RWPE2 (cell line): Measurements from ENCODE around the gene STARD5.

Experiments
- ATAC-seq: fragments of 200-7000 bp; cut with Tn5 transposase; 3 replicates; pipeline ENCODE4 v1.9.1; 2021; ENCODE audit warnings: low read depth
- DNase-seq: peaks from one replicate; pipeline ENCODE4 v3.0.0-alpha.2; 2020; ENCODE audit warnings: low spot score
- H3K27ac ChIP-seq: fragments of 450-650 bp; 2 replicates; pipeline ENCODE4 v1.5.1; 2017; ENCODE audit warnings: mild to moderate bottlenecking; ENCODE audit not compliant: poor library complexity, severe bottlenecking
- H3K27me3 ChIP-seq: fragments of 250-450 bp; sonication (Bioruptor Pico); 2 replicates; pipeline ENCODE4 v1.5.1; 2021; ENCODE audit warnings: mild to moderate bottlenecking, moderate library complexity; ENCODE audit not compliant: insufficient read depth, poor library complexity, severe bottlenecking
- H3K36me3 ChIP-seq: fragments of 250-450 bp; sonication (Bioruptor Pico); 2 replicates; pipeline ENCODE4 v1.5.1; 2020; ENCODE audit warnings: low read depth, mild to moderate bottlenecking, moderate library complexity
- H3K4me1 ChIP-seq: fragments of 250-450 bp; sonication (Bioruptor Pico); 2 replicates; pipeline ENCODE4 v1.5.1; 2021; ENCODE audit warnings: mild to moderate bottlenecking, moderate library complexity; ENCODE audit not compliant: insufficient read depth, poor library complexity, severe bottlenecking
- H3K4me3 ChIP-seq: fragments of 250-450 bp; sonication (Bioruptor Pico); 2 replicates; pipeline ENCODE4 v1.5.1; 2021; ENCODE audit warnings: mild to moderate bottlenecking, moderate library complexity; ENCODE audit not compliant: severe bottlenecking
- H3K9me3 ChIP-seq: fragments of 250-450 bp; sonication (Bioruptor Pico); 2 replicates; pipeline ENCODE4 v1.5.1; 2021; ENCODE audit warnings: mild to moderate bottlenecking, moderate library complexity; ENCODE audit not compliant: severe bottlenecking
- TF ChIP-seq, protein P1 (sequence below): fragments of 450-650 bp; IDR thresholded peaks from one replicate; pipeline ENCODE4 v1.5.1; 2017; ENCODE audit warnings: mild to moderate bottlenecking, moderate library complexity; ENCODE audit not compliant: poor library complexity, severe bottlenecking

Gene STARD5

DNA sequence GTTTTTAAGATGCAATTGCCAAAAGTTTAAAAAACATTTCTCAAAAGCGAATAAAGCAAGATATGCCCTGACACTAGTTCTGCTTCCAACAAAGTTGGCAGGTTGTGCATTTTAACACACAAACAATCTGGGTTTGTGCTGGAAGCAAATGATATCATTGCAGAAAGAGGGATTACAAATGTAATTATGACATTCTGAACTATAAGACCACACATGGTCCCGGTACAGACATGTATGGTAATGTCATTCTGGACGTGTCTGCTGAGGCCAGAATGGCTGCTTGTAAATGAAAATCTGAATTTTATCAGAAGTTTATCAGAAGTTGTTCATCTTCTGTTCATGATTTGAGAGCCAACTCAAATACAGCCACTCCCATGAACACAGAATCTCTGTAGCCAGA is 39.3 kb upstream of the STARD5 start:
- no peaks in the 10 kb centered on the region for H3K4me1 ChIP-seq
- H3K9me3 ChIP-seq = no peaks in the 10 kb centered on the region
- TF ChIP-seq, protein P1, sequence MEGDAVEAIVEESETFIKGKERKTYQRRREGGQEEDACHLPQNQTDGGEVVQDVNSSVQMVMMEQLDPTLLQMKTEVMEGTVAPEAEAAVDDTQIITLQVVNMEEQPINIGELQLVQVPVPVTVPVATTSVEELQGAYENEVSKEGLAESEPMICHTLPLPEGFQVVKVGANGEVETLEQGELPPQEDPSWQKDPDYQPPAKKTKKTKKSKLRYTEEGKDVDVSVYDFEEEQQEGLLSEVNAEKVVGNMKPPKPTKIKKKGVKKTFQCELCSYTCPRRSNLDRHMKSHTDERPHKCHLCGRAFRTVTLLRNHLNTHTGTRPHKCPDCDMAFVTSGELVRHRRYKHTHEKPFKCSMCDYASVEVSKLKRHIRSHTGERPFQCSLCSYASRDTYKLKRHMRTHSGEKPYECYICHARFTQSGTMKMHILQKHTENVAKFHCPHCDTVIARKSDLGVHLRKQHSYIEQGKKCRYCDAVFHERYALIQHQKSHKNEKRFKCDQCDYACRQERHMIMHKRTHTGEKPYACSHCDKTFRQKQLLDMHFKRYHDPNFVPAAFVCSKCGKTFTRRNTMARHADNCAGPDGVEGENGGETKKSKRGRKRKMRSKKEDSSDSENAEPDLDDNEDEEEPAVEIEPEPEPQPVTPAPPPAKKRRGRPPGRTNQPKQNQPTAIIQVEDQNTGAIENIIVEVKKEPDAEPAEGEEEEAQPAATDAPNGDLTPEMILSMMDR = no peak
- H3K27me3 ChIP-seq = no peaks in the 10 kb centered on the region
- H3K36me3 ChIP-seq = no peaks in the 10 kb centered on the region
- ATAC-seq = no peak
- no peak for DNase-seq
- no peak overlapping the region for H3K27ac ChIP-seq
- H3K4me3 ChIP-seq = no peak overlapping the region

DNA sequence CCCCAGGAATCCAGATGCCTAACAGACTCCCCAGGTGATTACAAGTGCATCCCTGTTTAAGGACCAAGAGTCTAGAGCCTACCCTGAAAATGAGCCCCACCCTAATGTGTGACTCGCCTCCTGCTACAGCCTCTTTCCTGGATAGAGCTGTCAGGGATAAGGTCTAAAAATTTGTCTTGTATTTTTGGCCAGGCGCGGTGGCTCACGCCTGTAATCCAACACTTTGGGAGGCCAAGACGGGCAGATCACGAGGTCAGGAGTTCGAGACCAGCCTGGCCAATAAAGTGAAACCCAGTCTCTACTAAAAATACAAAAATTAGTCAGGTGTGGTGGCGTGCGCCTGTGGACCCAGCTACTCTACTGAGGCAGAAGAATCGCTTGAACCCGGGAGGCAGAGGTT is 38.8 kb upstream of the STARD5 start:
- TF ChIP-seq, protein P1 = no peak
- H3K27me3 ChIP-seq = no peaks in the 10 kb centered on the region
- H3K9me3 ChIP-seq = no peaks in the 10 kb centered on the region
- H3K36me3 ChIP-seq = no peaks in the 10 kb centered on the region
- ATAC-seq (peak; percentile 61; the same call in 1 of the 3 replicates), DNase-seq (no peak)
- no peaks in the 10 kb centered on the region for H3K4me1 ChIP-seq
- H3K4me3 ChIP-seq = no peak overlapping the region
- H3K27ac ChIP-seq = no peak overlapping the region

DNA sequence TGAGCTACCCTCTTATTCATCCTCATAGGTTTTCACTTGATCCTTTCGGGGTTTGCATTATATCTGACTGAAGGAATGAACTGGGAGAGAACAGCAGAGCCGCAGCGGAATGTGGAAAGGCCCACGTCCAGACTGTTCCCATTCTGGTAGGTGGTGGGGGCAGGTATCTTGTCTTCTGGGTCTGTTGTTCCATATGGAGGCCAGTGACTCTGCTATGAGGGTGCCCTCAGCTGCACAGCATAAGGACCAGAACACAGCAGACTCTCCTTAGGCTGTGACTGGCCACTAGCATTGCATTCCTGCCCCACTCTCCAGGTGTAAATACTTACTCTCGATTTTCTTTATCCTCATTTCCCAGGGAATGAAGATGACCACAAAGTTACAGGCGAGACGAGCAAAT is 38.0 kb upstream of the STARD5 start:
- Histone ChIP-seq H3K4me1 (no peaks in the 10 kb centered on the region), H3K36me3 (no peaks in the 10 kb centered on the region), H3K27ac (no peak overlapping the region), H3K4me3 (no peak overlapping the region), H3K9me3 (no peaks in the 10 kb centered on the region), H3K27me3 (no peaks in the 10 kb centered on the region)
- ATAC-seq (no peak), DNase-seq (no peak)
- TF ChIP-seq, protein P1 = no peak

DNA sequence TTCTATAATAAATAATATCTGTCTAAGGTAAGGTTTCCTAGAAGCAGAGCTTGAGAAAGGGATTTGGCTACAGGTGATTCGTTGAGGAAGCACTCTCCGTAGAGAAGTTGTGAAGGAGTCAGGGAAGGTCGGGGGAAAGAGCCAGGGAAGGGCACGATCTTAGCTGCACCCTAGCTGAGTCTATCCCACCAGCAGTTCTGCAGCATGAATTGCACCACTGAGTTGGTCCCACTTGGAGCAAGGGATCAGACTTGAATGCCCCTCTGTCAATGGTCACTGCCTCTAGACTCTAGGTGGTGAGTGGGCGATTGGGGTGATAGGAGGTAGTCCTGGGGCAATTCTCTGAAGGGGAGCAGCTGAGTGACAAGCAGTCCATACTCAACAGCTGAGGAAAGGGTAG is 36.5 kb upstream of the STARD5 start:
- Histone ChIP-seq H3K27ac (no peak overlapping the region), H3K9me3 (no peaks in the 10 kb centered on the region), H3K27me3 (no peaks in the 10 kb centered on the region), H3K4me3 (no peak overlapping the region), H3K4me1 (no peaks in the 10 kb centered on the region), H3K36me3 (no peaks in the 10 kb centered on the region)
- TF ChIP-seq, protein P1 = no peak
- DNase-seq = no peak
- ATAC-seq = no peak

DNA sequence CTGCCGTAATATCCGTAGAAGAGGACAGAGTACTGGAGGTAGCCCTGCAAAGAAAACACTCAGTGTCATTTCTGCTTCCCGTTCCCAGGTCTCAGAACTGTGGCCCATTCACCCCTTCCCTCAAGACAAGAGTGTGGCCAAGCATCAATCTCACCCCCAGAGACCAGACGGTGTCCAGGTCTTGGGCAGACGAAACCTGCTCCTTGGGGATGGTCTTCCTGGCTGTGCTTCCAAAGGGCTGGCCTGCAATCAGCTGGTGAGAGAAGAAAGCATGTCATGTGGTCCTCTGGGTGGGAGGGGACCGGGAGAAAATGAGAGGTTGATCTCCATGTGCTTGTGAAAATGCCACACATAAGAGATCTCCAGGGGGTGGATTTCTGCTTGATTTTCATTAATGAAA is 34.3 kb upstream of the STARD5 start:
- H3K4me3 ChIP-seq = no peak overlapping the region
- H3K36me3 ChIP-seq = no peaks in the 10 kb centered on the region
- no peaks in the 10 kb centered on the region for H3K4me1 ChIP-seq
- no peak for ATAC-seq
- no peaks in the 10 kb centered on the region for H3K9me3 ChIP-seq
- DNase-seq = no peak
- H3K27ac ChIP-seq = no peak overlapping the region
- H3K27me3 ChIP-seq = no peaks in the 10 kb centered on the region
- TF ChIP-seq, protein P1 = no peak
